IMR-90 (cell line): Measurements from ENCODE around the gene NDUFB10. TPM values are rescaled to one million over a fixed set of nuclear protein-coding genes. Genes with fewer than 3 reads are reported as not detected.
A peak's percentile ranks its signal among the peaks of the same experiment; 100 is the strongest.

Source experiments
- ATAC-seq: fragments of 200-7000 bp; cut with Tn5 transposase; 2 replicates; pipeline ENCODE4 v1.9.1; 2020; ENCODE audit warnings: low read depth, mild to moderate bottlenecking, moderate library complexity
- BruUV-seq: library from RNA; stranded (reverse); fragments of 400-500 nt; replicated peaks from 2 replicates; lab custom pipeline; 2021; lab: Mats Ljungman, UMichigan
- CTCF ChIA-PET: fragments of 300-600 bp; formaldehyde crosslinking; extraction: SDS; loops from one replicate; lab custom pipeline; 2021; ENCODE audit warnings: antibody characterized with exemption; lab: Yijun Ruan, JAX
- POLR2A ChIA-PET: fragments of 300-600 bp; sonication (Branson Sonifier 250); formaldehyde crosslinking; loops from one replicate; lab custom pipeline; 2022; ENCODE audit warnings: antibody characterized with exemption; ENCODE audit not compliant: unreplicated experiment; lab: Charles Lee
- DNase-seq: peaks from one replicate; pipeline ENCODE4 v3.0.0; 2013
- H2AFZ ChIP-seq: replicated peaks from 2 replicates; pipeline ENCODE3; 2013; ENCODE audit warnings: low read length, mild to moderate bottlenecking; ENCODE audit not compliant: poor library complexity
- H2AK5ac ChIP-seq: 2 replicates; pipeline ENCODE4 v1.6.1; 2013; ENCODE audit warnings: low read depth, low read length, inconsistent platforms
- H2AK9ac ChIP-seq: replicated peaks from 2 replicates; pipeline ENCODE3; 2013; ENCODE audit warnings: mild to moderate bottlenecking, low read depth, low read length, moderate library complexity; ENCODE audit not compliant: poor library complexity
- H2BK120ac ChIP-seq: 2 replicates; pipeline ENCODE4 v1.6.1; 2013; ENCODE audit warnings: low read depth, low read length, inconsistent platforms
- H2BK15ac ChIP-seq: 3 replicates; pipeline ENCODE4 v1.6.1; 2013; ENCODE audit warnings: low read depth, low read length, inconsistent platforms
- H2BK20ac ChIP-seq: 2 replicates; pipeline ENCODE4 v1.6.1; 2013; ENCODE audit warnings: low read depth, mild to moderate bottlenecking, inconsistent platforms, low read length, moderate library complexity
- H2BK5ac ChIP-seq: 2 replicates; pipeline ENCODE4 v1.6.1; 2013; ENCODE audit warnings: mild to moderate bottlenecking, low read depth, low read length, inconsistent platforms; ENCODE audit not compliant: poor library complexity, severe bottlenecking
- H3K14ac ChIP-seq: replicated peaks from 2 replicates; pipeline ENCODE4 v1.6.1; 2013; ENCODE audit warnings: low read depth, low read length, inconsistent platforms
- H3K18ac ChIP-seq: 2 replicates; pipeline ENCODE4 v1.6.1; 2013; ENCODE audit warnings: low read depth, low read length, control low read depth
- H3K23ac ChIP-seq: 2 replicates; pipeline ENCODE4 v1.6.1; 2013; ENCODE audit warnings: low read depth, low read length, inconsistent platforms
- H3K27ac ChIP-seq: 2 replicates; pipeline ENCODE4 v1.5.1; 2013; ENCODE audit warnings: mild to moderate bottlenecking, control low read depth, low read length; ENCODE audit not compliant: insufficient read depth
- H3K27me3 ChIP-seq: 2 replicates; pipeline ENCODE4 v1.6.1; 2013; ENCODE audit warnings: low read length; ENCODE audit not compliant: control insufficient read depth, insufficient read depth
- H3K36me3 ChIP-seq: 2 replicates; pipeline ENCODE4 v1.6.1; 2013; ENCODE audit warnings: low read length, mixed read lengths; ENCODE audit not compliant: control insufficient read depth, insufficient read depth
- H3K4ac ChIP-seq: 2 replicates; pipeline ENCODE4 v1.6.1; 2013; ENCODE audit warnings: low read depth, low read length, inconsistent platforms
- H3K4me1 ChIP-seq: 2 replicates; pipeline ENCODE4 v1.6.1; 2013; ENCODE audit warnings: low read length, mixed read lengths; ENCODE audit not compliant: control insufficient read depth, insufficient read depth
- H3K4me2 ChIP-seq: 2 replicates; pipeline ENCODE4 v1.6.1; 2013; ENCODE audit warnings: low read depth, mild to moderate bottlenecking, control low read depth, low read length, moderate library complexity
- H3K4me3 ChIP-seq: 2 replicates; pipeline ENCODE4 v1.5.1; 2013; ENCODE audit warnings: low read depth, mild to moderate bottlenecking, control low read depth, low read length, moderate library complexity; ENCODE audit not compliant: insufficient read depth
- H3K56ac ChIP-seq: 2 replicates; pipeline ENCODE4 v1.6.1; 2013; ENCODE audit warnings: low read length, inconsistent platforms; ENCODE audit not compliant: insufficient read depth; ENCODE audit errors: extremely low read depth
- H3K79me1 ChIP-seq, 2 experiments: 2 replicates each; pipeline ENCODE4 v1.6.1; 2013; ENCODE audit warnings: low read length in 2 of 2, inconsistent platforms in 1 of 2, low read depth in 1 of 2
- H3K9ac ChIP-seq: 2 replicates; pipeline ENCODE4 v1.6.1; 2013; ENCODE audit warnings: low read depth, low read length, control low read depth
- H3K9me1 ChIP-seq: 2 replicates; pipeline ENCODE4 v1.6.1; 2013; ENCODE audit warnings: low read length, inconsistent platforms; ENCODE audit not compliant: insufficient read depth
- H3K9me3 ChIP-seq: 2 replicates; pipeline ENCODE4 v1.6.1; 2013; ENCODE audit warnings: low read length; ENCODE audit not compliant: control insufficient read depth, insufficient read depth
- H4K20me1 ChIP-seq: 2 replicates; pipeline ENCODE4 v1.6.1; 2013; ENCODE audit warnings: low read length, inconsistent platforms; ENCODE audit not compliant: insufficient read depth
- H4K5ac ChIP-seq: 2 replicates; pipeline ENCODE4 v1.6.1; 2013; ENCODE audit warnings: mild to moderate bottlenecking, low read depth, low read length, control low read depth
- H4K8ac ChIP-seq, 2 experiments: 2 replicates each; pipeline ENCODE4 v1.6.1; 2013; ENCODE audit warnings: low read depth in 2 of 2, low read length in 2 of 2, control low read depth in 1 of 2, inconsistent platforms in 1 of 2
- H4K91ac ChIP-seq: 2 replicates; pipeline ENCODE4 v1.6.1; 2013; ENCODE audit warnings: low read depth, low read length, inconsistent platforms; ENCODE audit not compliant: insufficient read depth
- BHLHE40 ChIP-seq: fragments of 150-350 bp; IDR thresholded peaks from 2 replicates; pipeline ENCODE4 v1.6.1; 2016; ENCODE audit warnings: mild to moderate bottlenecking, low read depth, low read length
- CEBPB ChIP-seq: IDR thresholded peaks from 2 replicates; pipeline ENCODE4 v1.6.1; 2012; ENCODE audit warnings: low read depth, low read length, improper control_type of control experiment
- CHD1 ChIP-seq: IDR thresholded peaks from 2 replicates; pipeline ENCODE4 v1.6.1; 2012; ENCODE audit warnings: low read depth, low read length, improper control_type of control experiment
- CTCF ChIP-seq: conservative IDR thresholded peaks from 2 replicates; pipeline ENCODE4 v1.5.1; 2012; ENCODE audit warnings: mild to moderate bottlenecking, low read depth, low read length, improper control_type of control experiment
- ELK1 ChIP-seq: fragments of 150-350 bp; IDR thresholded peaks from 2 replicates; pipeline ENCODE4 v1.6.1; 2016; ENCODE audit warnings: low read depth, mild to moderate bottlenecking, low read length, moderate library complexity, borderline replicate concordance
- MAFK ChIP-seq: IDR thresholded peaks from 2 replicates; pipeline ENCODE4 v1.6.1; 2012; ENCODE audit warnings: low read depth, low read length, improper control_type of control experiment
- MAZ ChIP-seq: IDR thresholded peaks from 2 replicates; pipeline ENCODE4 v1.6.1; 2012; ENCODE audit warnings: low read depth, mild to moderate bottlenecking, low read length, improper control_type of control experiment, moderate library complexity, borderline replicate concordance
- MXI1 ChIP-seq: IDR thresholded peaks from 2 replicates; pipeline ENCODE4 v1.6.1; 2012; ENCODE audit warnings: low read depth, mild to moderate bottlenecking, low read length, moderate library complexity, borderline replicate concordance
- NFE2L2 ChIP-seq: fragments of 150-350 bp; IDR thresholded peaks from 2 replicates; pipeline ENCODE4 v1.6.1; 2016; ENCODE audit warnings: low read depth, mild to moderate bottlenecking, low read length
- RAD21 ChIP-seq: IDR thresholded peaks from 2 replicates; pipeline ENCODE4 v1.6.1; 2012; ENCODE audit warnings: low read length, improper control_type of control experiment
- RCOR1 ChIP-seq: IDR thresholded peaks from 2 replicates; pipeline ENCODE4 v1.6.1; 2012; ENCODE audit warnings: mild to moderate bottlenecking, low read length, improper control_type of control experiment; ENCODE audit not compliant: insufficient replicate concordance
- SMC3 ChIP-seq: fragments of 150-350 bp; IDR thresholded peaks from 2 replicates; pipeline ENCODE4 v1.6.1; 2016; ENCODE audit warnings: low read depth, mild to moderate bottlenecking, antibody characterized with exemption, low read length, moderate library complexity
- USF2 ChIP-seq: fragments of 150-350 bp; IDR thresholded peaks from 2 replicates; pipeline ENCODE4 v1.6.1; 2017; ENCODE audit warnings: mild to moderate bottlenecking, antibody characterized with exemption, low read length, low read depth
- WGBS, 2 experiments: methylation state at CpG; one replicate each; pipeline versions ENCODE4 v1.1.5 to v1.1.7; 2013; ENCODE audit warnings: missing lambda C conversion rate in 2 of 2; ENCODE audit not compliant: insufficient read length in 1 of 2; ENCODE audit errors: extremely low coverage in 2 of 2; 5-methylcytosine and 5-hydroxymethylcytosine counted together
- dilution Hi-C: fragments of 300-500 bp; cut with HindIII; formaldehyde crosslinking; loops from one replicate; pipeline ENCODE4 v1.14.3; 2018; ENCODE audit warnings: low sequenced_read_pairs; ENCODE audit not compliant: unreplicated experiment
- in situ Hi-C: fragments of 300-500 bp; cut with MboI; formaldehyde crosslinking; loops from 3 replicates; pipeline ENCODE4 v1.14.3; 2019; ENCODE audit warnings: low sequenced_read_pairs, inconsistent platforms, mixed read lengths
- intact Hi-C: fragments of 100-400 bp; cut with micrococcal nuclease; formaldehyde crosslinking; loops from 2 replicates; pipeline ENCODE4 v1.10.0; 2022
- polyA plus RNA-seq, 3 experiments: library from polyadenylated mRNA; depleted of rRNA; stranded (reverse); fragments of >200 nt; gene quantifications; 2 replicates each; pipeline ENCODE4 v1.2.3, GENCODE V29; 2012; ENCODE audit warnings: low replicate concordance in 1 of 3
- total RNA-seq: library from RNA; depleted of rRNA; stranded (reverse); fragments of >200 nt; gene quantifications from 2 replicates; pipeline ENCODE4 v1.2.3, GENCODE V29; 2012

Gene NDUFB10
- total and polyA plus RNA-seq, 2 of the 4 experiments (the other 2 are of a cell fraction), result 189 to 220 TPM

DNA sequence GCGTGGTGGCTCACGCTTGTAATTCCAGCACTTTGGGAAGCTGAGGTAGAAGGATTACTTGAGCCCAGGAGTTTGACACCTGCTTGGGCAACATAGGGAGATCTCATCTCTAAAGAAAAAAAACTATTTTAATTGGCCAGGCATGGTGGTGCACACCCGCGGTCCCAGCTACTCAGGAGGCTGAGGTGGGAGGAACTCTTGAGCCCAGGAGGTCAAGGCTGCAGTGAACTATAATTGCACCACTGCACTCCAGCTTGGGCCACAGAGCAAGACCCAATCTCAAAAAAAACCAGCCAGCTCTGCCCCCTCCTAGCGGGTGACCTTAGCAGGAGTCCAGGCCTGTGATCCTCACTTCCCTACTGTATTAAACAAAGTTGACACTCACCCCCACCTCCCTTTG, 35.2 kb upstream of the NDUFB10 start:
- intact Hi-C loops (no loop called here), dilution Hi-C loops (no loop called here), in situ Hi-C loops (no loop called here)
- no peak overlapping the region for H3K23ac ChIP-seq
- peak overlapping the region; percentile 70 for H2AK9ac ChIP-seq
- H3K9me3 ChIP-seq, result no peaks in the 10 kb centered on the region; the same call in 1 of the 2 replicates
- no peaks in the 10 kb centered on the region for H3K36me3 ChIP-seq
- H2AK5ac ChIP-seq, result no peak overlapping the region
- H3K18ac ChIP-seq, result no peak overlapping the region
- H3K4me3 ChIP-seq, result no peak overlapping the region
- H3K9me1 ChIP-seq, result no peaks in the 10 kb centered on the region; the same call in 1 of the 2 replicates
- H3K4me1 ChIP-seq, result no peaks in the 10 kb centered on the region
- TF ChIP-seq RCOR1 (no peak), SMC3 (no peak), NFE2L2 (no peak), ELK1 (no peak), CEBPB (no peak), MAZ (no peak), BHLHE40 (no peak), CHD1 (no peak), MXI1 (no peak), RAD21 (no peak), USF2 (no peak), CTCF (no peak), MAFK (no peak)
- H2AFZ ChIP-seq, result peak overlapping the region; percentile 73
- no peak overlapping the region for H2BK15ac ChIP-seq
- H4K91ac ChIP-seq, result no peak overlapping the region
- no peak overlapping the region for H4K5ac ChIP-seq
- DNase-seq (no peak), ATAC-seq (no peak)
- BruUV-seq, result no TSS peak
- no peak overlapping the region for H3K4ac ChIP-seq
- no peaks in the 10 kb centered on the region for H3K79me1 ChIP-seq
- no peak overlapping the region for H2BK5ac ChIP-seq
- H3K27ac ChIP-seq, result no peak overlapping the region
- CTCF ChIA-PET, result no interaction called here
- no CpG with 5 or more reads among the region's 5 CpGs for WGBS, 2 experiments
- H4K20me1 ChIP-seq, result no peaks in the 10 kb centered on the region
- no peak overlapping the region for H2BK120ac ChIP-seq
- POLR2A ChIA-PET, result no interaction called here
- H4K8ac ChIP-seq, result no peak overlapping the region
- H3K56ac ChIP-seq, result no peak overlapping the region
- no peak overlapping the region for H3K9ac ChIP-seq
- peaks cover 51% of the 10 kb centered on the region for H3K27me3 ChIP-seq
- H2BK20ac ChIP-seq, result no peak overlapping the region
- no peak overlapping the region for H3K14ac ChIP-seq
- no peak overlapping the region for H3K4me2 ChIP-seq
